Bronchial epithelial cell (primary cell): ENCODE data around the gene LYRM4. TPM values are rescaled to one million over a fixed set of nuclear protein-coding genes. Genes with fewer than 3 reads are reported as not detected.

Experiments
- DNase-seq: peaks from one replicate; pipeline ENCODE4 v3.0.0-alpha.2; 2010; ENCODE audit warnings: low read depth
- FAIRE-seq: peaks from 2 replicates; lab custom pipeline; 2011; peaks lifted over from hg19 to GRCh38; lab: Jason Lieb, UNC
- H3K27me3 ChIP-seq: 2 replicates; pipeline ENCODE4 v1.5.1; 2011; ENCODE audit warnings: low read length; ENCODE audit not compliant: control insufficient read depth, insufficient read depth
- H3K36me3 ChIP-seq: 2 replicates; pipeline ENCODE4 v1.5.1; 2011; ENCODE audit warnings: low read length; ENCODE audit not compliant: control insufficient read depth, insufficient read depth
- H3K4me3 ChIP-seq: 2 replicates; pipeline ENCODE4 v1.5.1; 2011; ENCODE audit warnings: mild to moderate bottlenecking, low read depth, low read length, control low read depth
- CTCF ChIP-seq: IDR thresholded peaks from 2 replicates; pipeline ENCODE4 v1.5.1; 2011; ENCODE audit warnings: mild to moderate bottlenecking, moderate library complexity, low read length, control low read depth, inconsistent platforms; ENCODE audit not compliant: insufficient read depth, severe bottlenecking
- total RNA-seq: library from RNA; depleted of rRNA; stranded (reverse); fragments of >200 nt; gene quantifications from 2 replicates; pipeline ENCODE4 v1.2.1, GENCODE V29; 2014

Gene LYRM4
- total RNA-seq, 1 donor from 2014 or later = 15.3 TPM

DNA sequence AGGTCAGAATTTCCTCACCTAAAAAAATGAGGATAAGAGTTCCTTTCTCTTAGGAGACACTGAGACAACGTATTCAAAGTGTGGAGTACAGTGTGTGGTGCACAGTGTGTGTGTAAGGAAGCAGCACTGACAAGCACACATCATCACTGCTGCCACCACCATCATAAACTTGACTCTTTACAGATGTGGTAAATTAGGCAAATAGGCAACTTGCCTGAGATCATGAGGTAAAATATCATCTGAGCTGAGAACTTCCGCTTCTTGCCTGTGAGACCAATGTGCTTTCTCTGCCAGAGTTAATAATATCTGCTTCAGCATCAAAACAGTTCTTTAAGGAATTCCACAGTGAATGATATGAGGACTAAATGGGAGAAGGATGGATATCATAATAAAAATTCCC lies 52.7 kb downstream of the LYRM4 start:
- TF ChIP-seq CTCF = no peak
- no peaks in the 10 kb centered on the region for H3K27me3 ChIP-seq
- FAIRE-seq = no peak
- H3K4me3 ChIP-seq = no peak overlapping the region
- DNase-seq = no peak
- H3K36me3 ChIP-seq = no peaks in the 10 kb centered on the region

- no peak for FAIRE-seq
Observed at GRCh38 chr6:5206920-5207561, 53.7 kb downstream of the LYRM4 start.

GRCh38 chr6:5205877-5206850 lies 54.6 kb downstream of the LYRM4 start:
- H3K4me3 ChIP-seq = no peak overlapping the region
- H3K36me3 ChIP-seq = peaks cover under 1% of the 10 kb centered on the region
- no peaks in the 10 kb centered on the region for H3K27me3 ChIP-seq
- TF ChIP-seq CTCF = no peak
- DNase-seq (peak; percentile 50), FAIRE-seq (no peak)

More at GRCh38 chr6:5206920-5207561, 53.7 kb downstream of the LYRM4 start:
- no peaks in the 10 kb centered on the region for H3K27me3 ChIP-seq
- no peak for TF ChIP-seq CTCF
- H3K36me3 ChIP-seq = no peaks in the 10 kb centered on the region
- H3K4me3 ChIP-seq = no peak overlapping the region
- no peak for DNase-seq

GRCh38 chr6:5205035-5205507 lies 55.7 kb downstream of the LYRM4 start:
- no peak for TF ChIP-seq CTCF
- Histone ChIP-seq H3K36me3 (peaks cover 1% of the 10 kb centered on the region), H3K4me3 (no peak overlapping the region), H3K27me3 (no peaks in the 10 kb centered on the region)
- DNase-seq (no peak), FAIRE-seq (no peak)

- H3K27me3 ChIP-seq = no peaks in the 10 kb centered on the region
- peaks cover 1% of the 10 kb centered on the region for H3K36me3 ChIP-seq
- FAIRE-seq (no peak), DNase-seq (peak; percentile 17)
- H3K4me3 ChIP-seq = no peak overlapping the region
- no peak for TF ChIP-seq CTCF
Observed at GRCh38 chr6:5204376-5204775, 56.4 kb downstream of the LYRM4 start.
